ENCODE results near the gene PLEKHF1.

GRCh38 chr19:29665215-29665825 lies at the start of gene PLEKHF1:
- TF ChIP-seq EZH2 (IDR thresholded peaks at IDR 0.05; ENCODE audit: low read length, missing control alignments) (no peak), CTCF (conservative IDR thresholded peaks at IDR 0.05 in 1 of 2, IDR thresholded peaks at IDR 0.05 in 1 of 2; ENCODE audit: low read depth in 1 of 2, low read length in 2 of 2) (no peak)

Data from fibroblast of lung (primary cell).